HG03457 (cell line): Measurements from ENCODE around the gene RGMB.

Experiments
- ATAC-seq: cut with Tn5 transposase; IDR thresholded peaks from one replicate; pipeline ENCODE4 v1.9.1; 2021; ENCODE audit warnings: moderate number of reproducible peaks; ENCODE audit not compliant: unreplicated experiment

The RGMB gene

DNA sequence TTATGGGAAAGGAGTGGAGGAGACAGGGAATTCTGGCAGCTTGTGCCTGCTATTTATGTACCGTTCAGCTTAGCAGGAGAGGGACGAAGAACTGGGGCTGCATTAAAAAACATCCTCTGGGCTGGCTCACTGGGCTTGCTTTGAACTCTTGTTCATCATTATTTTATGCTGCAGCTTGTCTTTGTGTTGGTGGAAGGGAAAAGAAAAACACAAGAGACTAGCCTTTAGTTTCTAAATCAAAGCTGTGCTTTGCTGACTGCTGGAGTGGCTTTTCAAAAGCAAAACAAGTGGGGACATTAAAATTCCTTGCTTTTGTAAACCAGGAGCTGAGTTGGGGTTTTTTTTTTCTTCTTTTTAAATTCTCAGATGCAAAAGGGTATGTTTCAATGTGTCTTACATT, 5.9 kb upstream of the RGMB start:
- no peak for ATAC-seq

- ATAC-seq: peak; percentile 36
Observed at GRCh38 chr5:98768160-98768959, 5.1 kb upstream of the RGMB start.

GRCh38 chr5:98768960-98769209, 4.6 kb upstream of the RGMB start:
- ATAC-seq: no peak

GRCh38 chr5:98769210-98769958, 4.1 kb upstream of the RGMB start:
- no peak for ATAC-seq

- ATAC-seq: no peak
Observed at GRCh38 chr5:98769959-98770208, 3.6 kb upstream of the RGMB start.

- ATAC-seq: no peak
Observed at GRCh38 chr5:98770209-98770910, 3.1 kb upstream of the RGMB start.

DNA sequence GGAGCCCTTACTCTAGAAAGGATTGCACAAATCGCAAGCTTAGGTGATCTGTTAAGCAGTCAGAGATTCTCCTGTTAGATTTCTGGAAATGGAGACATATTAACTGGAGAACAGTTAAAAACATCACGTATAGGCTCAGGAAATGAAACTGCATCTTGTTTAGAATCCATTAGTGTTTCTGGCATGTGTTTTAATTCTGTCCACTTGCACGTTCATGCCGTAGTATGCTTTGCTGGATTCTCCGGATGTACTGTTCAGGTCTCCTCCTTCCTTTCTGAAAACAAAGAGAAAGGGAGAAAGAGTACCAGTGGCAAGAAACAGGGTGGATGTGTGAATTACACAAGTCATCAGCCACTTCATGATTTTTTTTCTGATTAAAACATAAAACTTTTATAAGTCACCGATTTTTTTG, 2.5 kb upstream of the RGMB start:
- no peak for ATAC-seq

DNA sequence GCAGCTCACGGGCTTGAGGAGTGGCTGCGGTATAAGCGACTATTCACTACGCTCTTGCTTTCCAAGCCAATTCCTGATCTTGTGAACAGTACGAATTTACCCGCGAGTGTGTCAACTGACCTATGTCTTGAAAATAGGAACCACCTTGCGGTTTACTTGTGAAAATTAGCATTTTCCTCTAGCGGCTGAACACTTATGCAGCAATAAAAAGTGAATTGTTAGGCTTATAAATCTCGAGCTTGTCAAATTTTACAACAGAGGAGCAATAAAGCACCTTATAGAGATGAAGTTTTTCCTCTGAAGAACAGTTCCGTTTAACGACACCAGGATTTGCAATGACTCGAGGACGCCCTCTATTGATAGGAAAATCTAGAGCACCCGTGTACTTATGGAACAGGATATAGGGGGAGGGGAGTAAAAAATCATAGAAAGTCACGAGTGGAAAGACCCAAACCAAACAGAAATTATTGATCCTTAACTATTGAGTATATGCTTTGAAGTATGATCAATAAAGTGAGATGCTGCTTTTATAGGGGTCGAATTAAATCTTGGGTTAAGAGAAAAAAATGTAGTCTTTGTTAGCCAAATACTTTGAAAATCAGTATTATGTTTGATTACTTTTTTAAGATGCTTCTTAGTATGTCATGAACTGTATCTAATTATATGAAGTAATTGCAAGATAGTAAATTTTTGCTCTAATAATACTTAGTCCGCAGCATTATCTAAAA, 1.9 kb upstream of the RGMB start:
- peak; percentile 17 for ATAC-seq

DNA sequence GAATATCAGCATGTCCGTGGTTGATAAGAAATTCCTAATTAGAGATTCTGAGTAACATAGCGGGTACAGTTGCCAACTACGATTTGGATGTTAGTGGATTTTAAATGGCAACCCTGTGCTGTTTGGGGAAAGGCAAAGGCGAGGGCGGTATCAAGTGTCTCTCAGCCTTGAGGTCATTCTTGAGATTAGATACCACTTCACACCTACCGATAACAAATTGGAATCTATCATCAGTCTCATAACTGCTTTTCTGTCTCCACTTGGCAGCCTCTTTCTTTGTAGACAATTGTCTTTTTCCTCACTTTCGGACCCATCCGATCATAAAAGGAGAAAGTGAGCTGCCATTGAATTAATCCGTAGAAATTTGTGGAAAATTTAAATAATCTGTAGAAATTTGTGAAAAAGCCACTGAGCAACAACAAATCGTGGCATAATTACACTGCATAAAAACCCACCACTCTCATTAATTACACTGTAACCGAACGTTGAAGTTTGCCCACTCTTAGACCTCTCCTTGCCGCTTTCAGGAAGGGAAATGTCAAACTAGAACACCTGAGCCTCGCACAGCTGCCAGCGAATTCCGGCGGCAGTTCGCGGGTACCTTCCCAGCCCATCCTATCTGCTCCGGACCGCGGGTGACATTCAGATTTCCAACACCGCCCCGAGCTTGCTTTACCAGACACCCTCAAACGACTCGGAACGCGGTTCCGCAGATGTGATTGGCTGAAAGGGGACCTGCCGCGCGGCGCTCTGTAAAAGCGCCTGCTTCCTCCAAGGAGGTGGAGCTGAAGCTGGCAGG, 849 bp upstream of the RGMB start:
- no peak for ATAC-seq

DNA sequence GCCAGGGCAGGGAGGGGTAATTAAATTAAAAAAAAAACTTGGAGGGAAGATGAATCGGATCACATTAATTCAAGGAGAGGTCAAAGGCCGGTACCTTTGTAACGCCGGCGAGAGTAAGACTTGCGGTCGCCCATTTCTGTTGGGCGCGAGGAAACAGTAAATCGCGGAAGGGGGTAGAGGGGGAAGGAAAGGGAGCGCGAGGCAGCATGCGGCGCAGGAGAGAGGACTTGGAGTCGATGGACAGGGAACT, 324 bp upstream of the RGMB start:
- ATAC-seq: no peak

GRCh38 chr5:98774192-98775033, 950 bp downstream of the RGMB start:
- ATAC-seq: peak; percentile 13

GRCh38 chr5:98775246-98776065, 2.0 kb downstream of the RGMB start:
- ATAC-seq: no peak

GRCh38 chr5:98776066-98776705, 2.7 kb downstream of the RGMB start:
- no peak for ATAC-seq

- ATAC-seq: no peak
Observed at GRCh38 chr5:98777295-98777694, 3.8 kb downstream of the RGMB start.

DNA sequence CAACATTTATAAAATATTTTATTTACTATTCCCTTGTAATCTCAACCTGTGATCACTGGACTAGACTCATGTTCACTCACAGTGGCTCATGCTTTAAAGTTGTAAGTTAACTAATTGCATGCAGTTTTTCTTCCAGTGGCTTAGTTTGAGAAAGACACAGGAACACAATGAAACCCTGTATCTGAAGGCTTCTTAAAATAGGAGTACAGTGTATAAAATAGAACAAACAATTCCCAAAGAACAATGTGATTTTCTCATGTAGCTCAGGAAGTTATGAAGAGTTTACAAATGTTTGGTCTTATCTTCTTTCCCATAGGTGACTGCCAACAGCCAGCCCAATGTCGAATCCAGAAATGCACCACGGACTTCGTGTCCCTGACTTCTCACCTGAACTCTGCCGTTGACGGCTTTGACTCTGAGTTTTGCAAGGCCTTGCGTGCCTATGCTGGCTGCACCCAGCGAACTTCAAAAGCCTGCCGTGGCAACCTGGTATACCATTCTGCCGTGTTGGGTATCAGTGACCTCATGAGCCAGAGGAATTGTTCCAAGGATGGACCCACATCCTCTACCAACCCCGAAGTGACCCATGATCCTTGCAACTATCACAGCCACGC, 5.9 kb downstream of the RGMB start:
- ATAC-seq: no peak

DNA sequence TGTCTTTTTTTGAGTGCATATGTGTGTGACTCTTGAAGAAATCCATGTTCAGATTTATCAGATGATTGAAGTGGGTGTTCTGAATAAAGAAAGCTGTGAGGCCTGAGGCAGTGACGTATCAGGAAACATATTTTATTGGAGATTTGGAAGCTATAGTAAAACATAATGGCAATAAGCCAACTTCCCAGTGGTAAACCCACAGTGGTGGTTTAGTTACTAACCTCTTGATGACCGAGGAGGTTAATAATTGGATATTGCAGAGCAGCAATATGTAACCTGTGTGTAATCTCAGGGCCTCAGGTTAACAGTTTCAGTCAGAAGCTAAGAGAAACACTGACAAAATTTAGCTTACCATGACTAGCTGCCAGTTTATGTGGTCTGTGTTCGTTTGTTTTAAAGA, 6.9 kb downstream of the RGMB start:
- ATAC-seq: no peak

DNA sequence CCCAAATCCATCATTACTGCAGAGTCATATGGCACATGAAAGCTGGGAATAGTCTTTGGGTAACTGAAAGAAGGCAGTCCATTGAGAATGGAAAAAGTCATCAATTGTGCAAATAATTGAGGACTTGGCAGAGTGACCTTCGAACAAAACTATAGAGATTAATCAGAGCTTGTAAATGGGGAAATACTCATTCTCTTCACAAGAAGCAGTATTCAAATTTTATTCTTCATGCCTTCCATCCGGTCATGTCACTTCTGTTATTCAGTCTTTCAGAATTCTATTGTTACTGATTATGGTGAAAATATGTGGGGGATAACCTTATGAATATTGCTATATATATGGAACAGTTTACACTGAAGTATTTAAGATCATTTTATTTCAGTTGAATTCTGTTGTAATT, 8.1 kb downstream of the RGMB start:
- ATAC-seq: no peak

DNA sequence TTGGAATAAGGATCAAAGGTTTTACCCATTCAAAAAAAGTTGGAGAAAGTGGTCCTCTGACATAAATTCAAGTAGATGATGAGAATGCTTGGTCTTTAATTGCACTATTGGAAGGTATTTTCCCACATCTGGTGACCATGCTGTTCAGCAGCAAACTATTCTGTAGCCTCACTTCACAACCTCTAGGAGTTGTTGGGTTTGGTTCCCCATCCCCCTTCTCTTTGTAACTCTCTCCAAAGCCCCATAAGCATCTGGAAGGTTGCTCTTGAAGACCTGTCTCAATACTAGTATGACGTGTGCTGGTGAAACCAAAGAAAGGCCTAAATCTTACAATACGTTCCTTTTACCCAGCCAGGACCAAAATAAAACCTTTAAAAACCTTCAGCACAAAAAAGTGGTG, 8.5 kb downstream of the RGMB start:
- ATAC-seq: no peak
